ENCODE measurements around the gene DAD1. TPM values are rescaled to one million over a fixed set of nuclear protein-coding genes. Genes with fewer than 3 reads are reported as not detected.

The DAD1 gene
- total and polyA plus RNA-seq, 2 of the 8 experiments (the other 6 are each of a cell fraction or from before 2014, with no cell fraction given): 131 to 440 TPM

- TF ChIP-seq CHD7 (IDR thresholded peaks at IDR 0.05; ENCODE audit: insufficient replicate concordance, low read length) (no peak), POLR2A (IDR thresholded peaks at IDR 0.05; ENCODE audit: control extremely low read depth in 1 of 2, low read depth in 2 of 2, low read length in 2 of 2) (no peak), SAP30 (IDR thresholded peaks at IDR 0.05; ENCODE audit: insufficient read depth, insufficient replicate concordance, low read length) (no peak), SIN3A (conservative IDR thresholded peaks at IDR 0.05 in 1 of 2, IDR thresholded peaks at IDR 0.05 in 1 of 2; ENCODE audit: low read depth in 1 of 2, low read length in 2 of 2) (no peak), SP2 (IDR thresholded peaks at IDR 0.05; ENCODE audit: low read length) (no peak)
These were observed 25.0 kb downstream of the DAD1 start (continued) for GRCh38 chr14:22563987-22564386.
